ENCODE data around the gene FST. TPM values are rescaled to one million over a fixed set of nuclear protein-coding genes. Genes with fewer than 3 reads are reported as not detected.

The FST gene
- total and polyA plus RNA-seq, 10 of the 15 experiments (the other 5 are each of a cell fraction or from before 2014, with no cell fraction given), result 0.23 TPM; not detected in 9

DNA sequence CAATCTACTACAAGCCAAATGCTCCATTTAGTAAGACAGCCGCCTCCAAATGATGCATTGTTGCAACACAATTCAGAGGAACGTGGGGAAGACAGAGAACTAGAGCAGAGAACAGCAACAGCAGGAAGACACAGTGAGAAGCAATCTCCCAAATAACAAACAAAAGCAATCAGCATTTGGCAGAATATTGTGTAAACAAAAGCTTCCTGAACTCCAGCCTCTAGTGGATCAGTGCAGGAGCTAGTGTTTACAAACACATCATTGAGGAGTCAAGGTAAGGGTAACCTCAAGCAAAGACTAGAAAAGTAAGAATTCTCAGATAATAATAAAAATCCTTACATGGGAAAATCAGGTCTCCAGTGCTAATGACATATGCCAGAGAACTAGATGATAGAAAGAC lies 20.6 kb downstream of the FST start:
- no peak overlapping the region for H3K4me2 ChIP-seq (ENCODE audit: control insufficient read depth, insufficient read depth)
- H3K4me3 ChIP-seq, result no peak overlapping the region
- TF ChIP-seq SMAD1 (IDR thresholded peaks at IDR 0.05; ENCODE audit: low read depth, partially characterized antibody), result no peak
- no peak for TF ChIP-seq POLR2AphosphoS5 (IDR thresholded peaks at IDR 0.05; ENCODE audit: low read length)
- TF ChIP-seq DPF2 (IDR thresholded peaks at IDR 0.05), result no peak
- TF ChIP-seq, protein P1, sequence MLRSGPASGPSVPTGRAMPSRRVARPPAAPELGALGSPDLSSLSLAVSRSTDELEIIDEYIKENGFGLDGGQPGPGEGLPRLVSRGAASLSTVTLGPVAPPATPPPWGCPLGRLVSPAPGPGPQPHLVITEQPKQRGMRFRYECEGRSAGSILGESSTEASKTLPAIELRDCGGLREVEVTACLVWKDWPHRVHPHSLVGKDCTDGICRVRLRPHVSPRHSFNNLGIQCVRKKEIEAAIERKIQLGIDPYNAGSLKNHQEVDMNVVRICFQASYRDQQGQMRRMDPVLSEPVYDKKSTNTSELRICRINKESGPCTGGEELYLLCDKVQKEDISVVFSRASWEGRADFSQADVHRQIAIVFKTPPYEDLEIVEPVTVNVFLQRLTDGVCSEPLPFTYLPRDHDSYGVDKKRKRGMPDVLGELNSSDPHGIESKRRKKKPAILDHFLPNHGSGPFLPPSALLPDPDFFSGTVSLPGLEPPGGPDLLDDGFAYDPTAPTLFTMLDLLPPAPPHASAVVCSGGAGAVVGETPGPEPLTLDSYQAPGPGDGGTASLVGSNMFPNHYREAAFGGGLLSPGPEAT (IDR thresholded peaks at IDR 0.05; ENCODE audit: low read depth), result no peak
- TF ChIP-seq STAT1 (conservative IDR thresholded peaks at IDR 0.05), result no peak
- TF ChIP-seq CBX5 (IDR thresholded peaks at IDR 0.05; ENCODE audit: low read depth), result no peak
- TF ChIP-seq, protein P2, sequence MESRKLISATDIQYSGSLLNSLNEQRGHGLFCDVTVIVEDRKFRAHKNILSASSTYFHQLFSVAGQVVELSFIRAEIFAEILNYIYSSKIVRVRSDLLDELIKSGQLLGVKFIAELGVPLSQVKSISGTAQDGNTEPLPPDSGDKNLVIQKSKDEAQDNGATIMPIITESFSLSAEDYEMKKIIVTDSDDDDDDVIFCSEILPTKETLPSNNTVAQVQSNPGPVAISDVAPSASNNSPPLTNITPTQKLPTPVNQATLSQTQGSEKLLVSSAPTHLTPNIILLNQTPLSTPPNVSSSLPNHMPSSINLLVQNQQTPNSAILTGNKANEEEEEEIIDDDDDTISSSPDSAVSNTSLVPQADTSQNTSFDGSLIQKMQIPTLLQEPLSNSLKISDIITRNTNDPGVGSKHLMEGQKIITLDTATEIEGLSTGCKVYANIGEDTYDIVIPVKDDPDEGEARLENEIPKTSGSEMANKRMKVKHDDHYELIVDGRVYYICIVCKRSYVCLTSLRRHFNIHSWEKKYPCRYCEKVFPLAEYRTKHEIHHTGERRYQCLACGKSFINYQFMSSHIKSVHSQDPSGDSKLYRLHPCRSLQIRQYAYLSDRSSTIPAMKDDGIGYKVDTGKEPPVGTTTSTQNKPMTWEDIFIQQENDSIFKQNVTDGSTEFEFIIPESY (IDR thresholded peaks at IDR 0.05), result no peak
- no peak for TF ChIP-seq HDGF (IDR thresholded peaks at IDR 0.05)
- no peak for TF ChIP-seq IKZF1 (conservative IDR thresholded peaks at IDR 0.05)
- TF ChIP-seq, protein P3, sequence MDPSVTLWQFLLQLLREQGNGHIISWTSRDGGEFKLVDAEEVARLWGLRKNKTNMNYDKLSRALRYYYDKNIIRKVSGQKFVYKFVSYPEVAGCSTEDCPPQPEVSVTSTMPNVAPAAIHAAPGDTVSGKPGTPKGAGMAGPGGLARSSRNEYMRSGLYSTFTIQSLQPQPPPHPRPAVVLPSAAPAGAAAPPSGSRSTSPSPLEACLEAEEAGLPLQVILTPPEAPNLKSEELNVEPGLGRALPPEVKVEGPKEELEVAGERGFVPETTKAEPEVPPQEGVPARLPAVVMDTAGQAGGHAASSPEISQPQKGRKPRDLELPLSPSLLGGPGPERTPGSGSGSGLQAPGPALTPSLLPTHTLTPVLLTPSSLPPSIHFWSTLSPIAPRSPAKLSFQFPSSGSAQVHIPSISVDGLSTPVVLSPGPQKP (IDR thresholded peaks at IDR 0.05; ENCODE audit: low read depth, low read length), result no peak
- TF ChIP-seq POLR2A (IDR thresholded peaks at IDR 0.05; ENCODE audit: low read depth, low read length), result no peak
- no peak for TF ChIP-seq RELA (IDR thresholded peaks at IDR 0.05; ENCODE audit: borderline replicate concordance, partially characterized antibody)
- no peaks in the 10 kb centered on the region for H3K9me3 ChIP-seq (replicated peaks; ENCODE audit: control insufficient read depth, insufficient read depth, low read length)
- in situ Hi-C loops (cut with MboI) (no loop called here), intact Hi-C loops (cut with micrococcal nuclease; ENCODE audit: unreplicated experiment) (no loop called here)
- no TSS peak for BruUV-seq (replicated peaks)
- ATAC-seq, result no peak
- H3K36me3 ChIP-seq (ENCODE audit: control insufficient read depth in 2 of 2, insufficient read depth in 2 of 2, low read length in 1 of 2), result no peaks in the 10 kb centered on the region
- H3K79me2 ChIP-seq (ENCODE audit: control insufficient read depth, insufficient read depth, low read length), result no peaks in the 10 kb centered on the region
- CTCF ChIA-PET, result no interaction called here
- RAD21 ChIA-PET (ENCODE audit: unreplicated experiment), result no interaction called here
- no peak for FAIRE-seq
- H4K20me1 ChIP-seq (ENCODE audit: control insufficient read depth, insufficient read depth), result no peaks in the 10 kb centered on the region; the same call in 1 of the 2 replicates
- no peak for DNase-seq (ENCODE audit: low read depth, low spot score)
- H3K9ac ChIP-seq (ENCODE audit: control insufficient read depth, insufficient read depth, low read length), result no peak overlapping the region
- H2AFZ ChIP-seq (ENCODE audit: control insufficient read depth, low read depth, low read length), result no peak overlapping the region
- WGBS (ENCODE audit: insufficient coverage, insufficient replicate concordance, low lambda C conversion rate, missing lambda C conversion rate), result 21% methylated on average over 2 of the region's 2 CpGs
- H3K27me3 ChIP-seq (replicated peaks in 1 of 2; ENCODE audit: control insufficient read depth in 2 of 2, insufficient read depth in 2 of 2, low read length in 1 of 2), result no peaks in the 10 kb centered on the region
- no peak overlapping the region for H3K27ac ChIP-seq (ENCODE audit: control insufficient read depth, insufficient read depth)
- no peaks in the 10 kb centered on the region for H3K4me1 ChIP-seq (ENCODE audit: control insufficient read depth, insufficient read depth, low read length)
- SMC1A ChIA-PET (ENCODE audit: uncharacterized antibody, unreplicated experiment), result no interaction called here
- POLR2A ChIA-PET, result no interaction called here

All from GM12878 (cell line).